ENCODE measurements around the gene SLX9. TPM values are rescaled to one million over a fixed set of nuclear protein-coding genes. Genes with fewer than 3 reads are reported as not detected.

SLX9 gene
- polyA plus RNA-seq, 1 donor from 2014 or later = 15.4 TPM

GRCh38 chr21:45010860-45011259, 71.0 kb downstream of the SLX9 start:
- Histone ChIP-seq H3K9ac (ENCODE audit: low read length) (no peak overlapping the region), H3K36me3 (ENCODE audit: insufficient read depth, low read length) (no peaks in the 10 kb centered on the region), H4K20me1 (ENCODE audit: insufficient read depth) (no peaks in the 10 kb centered on the region), H3K9me2 (ENCODE audit: insufficient read depth, low read length) (no peaks in the 10 kb centered on the region), H3K27ac (ENCODE audit: low read length) (no peak overlapping the region), H3K27me3 (ENCODE audit: insufficient read depth, low read depth, low read length) (no peaks in the 10 kb centered on the region), H3K79me2 (replicated peaks; ENCODE audit: insufficient read depth, low read length) (no peaks in the 10 kb centered on the region), H3K4me3 (ENCODE audit: low read length) (no peak overlapping the region), H2AFZ (ENCODE audit: low read depth, low read length) (no peak overlapping the region), H3K9me3 (ENCODE audit: low read length) (no peaks in the 10 kb centered on the region), H3F3A (ENCODE audit: insufficient read depth, low read length, poor library complexity, severe bottlenecking) (no peaks in the 10 kb centered on the region), H3K4me2 (ENCODE audit: low read length) (no peak overlapping the region)
- no peak for TF ChIP-seq TAF1 (IDR thresholded peaks at IDR 0.05; ENCODE audit: low read depth)
- TF ChIP-seq SMC3 (conservative IDR thresholded peaks at IDR 0.05; ENCODE audit: poor library complexity) = no peak
- no peak for TF ChIP-seq CTCF (IDR thresholded peaks at IDR 0.05; ENCODE audit: poor library complexity, severe bottlenecking)
- TF ChIP-seq REST (IDR thresholded peaks at IDR 0.05; ENCODE audit: borderline replicate concordance) = no peak
- no peak for TF ChIP-seq POLR2AphosphoS5 (IDR thresholded peaks at IDR 0.05)
- TF ChIP-seq EZH2 (IDR thresholded peaks at IDR 0.05; ENCODE audit: borderline replicate concordance, insufficient read depth, low read length, poor library complexity, severe bottlenecking) = no peak
- no peak for TF ChIP-seq RAD21 (conservative IDR thresholded peaks at IDR 0.05)
- no peak for TF ChIP-seq EP300 (conservative IDR thresholded peaks at IDR 0.05; ENCODE audit: poor library complexity, severe bottlenecking)
- no peak for TF ChIP-seq MXI1 (conservative IDR thresholded peaks at IDR 0.05; ENCODE audit: poor library complexity, severe bottlenecking)

- Histone ChIP-seq H3K4me3 (ENCODE audit: low read length) (no peak overlapping the region), H3K36me3 (ENCODE audit: insufficient read depth, low read length) (no peaks in the 10 kb centered on the region), H4K20me1 (ENCODE audit: insufficient read depth) (no peaks in the 10 kb centered on the region), H3K27ac (ENCODE audit: low read length) (no peak overlapping the region), H3K9me2 (ENCODE audit: insufficient read depth, low read length) (no peaks in the 10 kb centered on the region), H3K79me2 (replicated peaks; ENCODE audit: insufficient read depth, low read length) (no peaks in the 10 kb centered on the region), H3K9ac (ENCODE audit: low read length) (no peak overlapping the region), H3K4me2 (ENCODE audit: low read length) (no peak overlapping the region), H3K9me3 (ENCODE audit: low read length) (no peaks in the 10 kb centered on the region), H2AFZ (ENCODE audit: low read depth, low read length) (no peak overlapping the region), H3K27me3 (ENCODE audit: insufficient read depth, low read depth, low read length) (no peaks in the 10 kb centered on the region), H3F3A (ENCODE audit: insufficient read depth, low read length, poor library complexity, severe bottlenecking) (no peaks in the 10 kb centered on the region)
- TF ChIP-seq CTCF (IDR thresholded peaks at IDR 0.05; ENCODE audit: poor library complexity, severe bottlenecking) (no peak), SMC3 (conservative IDR thresholded peaks at IDR 0.05; ENCODE audit: poor library complexity) (no peak), REST (IDR thresholded peaks at IDR 0.05; ENCODE audit: borderline replicate concordance) (no peak), EZH2 (IDR thresholded peaks at IDR 0.05; ENCODE audit: borderline replicate concordance, insufficient read depth, low read length, poor library complexity, severe bottlenecking) (no peak), MXI1 (conservative IDR thresholded peaks at IDR 0.05; ENCODE audit: poor library complexity, severe bottlenecking) (no peak), RAD21 (conservative IDR thresholded peaks at IDR 0.05) (no peak), POLR2AphosphoS5 (IDR thresholded peaks at IDR 0.05) (no peak), EP300 (conservative IDR thresholded peaks at IDR 0.05; ENCODE audit: poor library complexity, severe bottlenecking) (no peak), TAF1 (IDR thresholded peaks at IDR 0.05; ENCODE audit: low read depth) (no peak)
Observed at GRCh38 chr21:45011426-45011825, 71.6 kb downstream of the SLX9 start.
